Mesenteric fat pad (tissue), 1 donor: Measurements from ENCODE around the gene NSMF. TPM values are rescaled to one million over a fixed set of nuclear protein-coding genes. Genes with fewer than 3 reads are reported as not detected.

ENCODE experiments used
- DNase-seq: peaks from one replicate; pipeline ENCODE4 v3.0.0-alpha.2; 2020; ENCODE audit warnings: low spot score
- total RNA-seq: library from RNA; stranded (reverse); fragmentation: NEBNext Ultra II Directional; extraction: Animal tissue kit (Norgen Biotek cat#: 25700); gene quantifications from one replicate; pipeline ENCODE4 v1.2.1, GENCODE V29; 2021
- donor health status: DM: yes; HTN: yes; CAD: no.

Gene NSMF
- total RNA-seq, 1 donor from 2014 or later: 37.4 TPM

DNA sequence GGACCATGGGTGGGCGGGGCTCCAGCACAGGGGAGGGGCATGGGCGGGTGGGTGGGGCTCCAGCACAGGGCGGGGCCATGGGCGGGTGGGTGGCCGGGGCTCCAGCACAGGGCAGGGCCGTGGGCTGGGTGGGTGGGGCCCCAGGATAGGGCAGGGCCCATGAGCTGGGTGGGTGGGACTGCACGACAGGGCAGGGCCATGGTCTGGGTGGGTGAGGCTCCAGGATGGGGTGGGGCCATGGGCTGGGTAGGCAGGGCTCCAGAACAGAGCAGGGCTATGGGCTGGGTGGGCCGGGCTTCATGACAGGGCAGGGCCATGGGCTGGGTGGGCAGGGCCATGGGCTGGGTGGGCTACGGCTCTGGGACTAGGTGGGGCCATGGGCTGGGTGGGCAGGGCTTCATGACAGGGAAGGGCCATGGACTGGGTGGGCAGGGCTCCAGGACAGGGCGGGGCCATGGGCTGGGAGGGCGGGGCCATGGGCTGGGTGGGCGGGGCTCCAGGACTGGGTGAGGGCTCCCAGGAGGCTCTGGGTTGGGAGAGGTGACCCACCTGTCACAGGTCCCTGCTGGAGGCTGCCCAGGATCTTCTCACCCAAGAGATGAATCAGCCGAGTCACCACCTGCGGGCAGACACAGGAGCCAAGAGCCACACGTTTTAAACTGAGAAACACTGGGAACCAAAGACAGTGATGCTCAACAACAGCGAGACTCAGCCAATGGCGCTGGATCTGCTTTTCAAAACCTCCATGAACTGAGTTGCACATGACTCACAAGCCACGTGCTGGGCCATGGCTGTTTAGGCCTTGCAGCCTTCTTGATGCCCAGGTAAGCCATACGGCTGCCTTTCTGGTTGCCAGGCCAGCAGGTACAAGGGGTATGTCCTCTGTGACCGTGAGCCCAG, 33.6 kb upstream of the NSMF start:
- no peak for DNase-seq

DNA sequence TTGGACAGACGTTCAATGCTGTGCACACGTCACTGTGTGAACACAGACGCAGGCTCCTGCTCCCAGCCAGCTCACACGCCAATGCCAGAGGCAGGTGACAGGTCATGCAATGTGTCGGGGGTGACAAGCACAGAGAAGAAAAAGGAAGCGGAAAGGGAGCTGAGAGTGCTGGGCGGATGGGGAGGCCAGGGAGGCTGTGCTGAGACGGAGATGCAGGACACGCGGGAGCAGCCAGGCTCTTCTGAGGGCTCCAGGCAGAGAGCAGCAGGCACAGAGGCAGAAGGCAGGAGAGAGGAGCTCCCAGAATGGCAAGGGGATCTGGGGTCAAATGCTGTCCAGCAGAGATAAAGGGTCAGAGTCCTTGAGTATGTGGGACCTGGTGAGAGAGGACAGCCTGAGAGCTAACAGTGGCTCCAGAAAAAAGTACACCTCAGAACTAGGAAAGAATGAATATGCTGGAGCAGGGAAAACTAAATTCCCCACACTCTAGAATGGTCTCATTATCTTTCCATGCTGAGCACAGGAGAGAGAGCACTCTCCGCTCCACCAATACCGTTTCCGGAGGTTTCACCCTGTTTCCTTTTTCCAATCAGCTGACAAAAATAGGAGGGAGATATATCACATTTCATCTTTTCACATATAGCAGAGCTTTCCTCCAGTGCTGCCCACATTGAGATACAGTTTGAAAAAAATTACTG, 32.8 kb upstream of the NSMF start:
- no peak for DNase-seq

- DNase-seq: no peak
Observed at GRCh38 chr9:137490532-137491186, 31.5 kb upstream of the NSMF start.

DNA sequence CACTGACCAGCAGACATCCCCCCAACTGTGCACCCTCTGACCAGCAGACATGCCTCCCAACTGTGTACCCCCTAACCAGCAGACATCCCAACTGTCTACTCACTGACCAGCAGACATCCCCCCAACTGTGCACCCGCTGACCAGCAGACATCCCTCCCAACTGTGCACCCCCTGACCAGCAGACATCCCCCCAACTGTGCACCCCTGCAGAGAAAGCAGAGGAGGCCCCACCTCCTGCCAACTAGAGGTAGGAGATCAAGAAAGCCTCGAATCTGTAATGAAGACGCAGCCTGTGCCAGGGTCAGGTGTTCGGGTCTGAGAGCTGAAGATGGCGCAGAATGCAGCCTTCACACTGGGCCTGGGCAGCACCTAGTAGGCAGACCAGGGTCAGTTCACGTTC, 29.8 kb upstream of the NSMF start:
- DNase-seq: no peak

- DNase-seq: no peak
Observed at GRCh38 chr9:137488327-137488653, 29.2 kb upstream of the NSMF start.

DNA sequence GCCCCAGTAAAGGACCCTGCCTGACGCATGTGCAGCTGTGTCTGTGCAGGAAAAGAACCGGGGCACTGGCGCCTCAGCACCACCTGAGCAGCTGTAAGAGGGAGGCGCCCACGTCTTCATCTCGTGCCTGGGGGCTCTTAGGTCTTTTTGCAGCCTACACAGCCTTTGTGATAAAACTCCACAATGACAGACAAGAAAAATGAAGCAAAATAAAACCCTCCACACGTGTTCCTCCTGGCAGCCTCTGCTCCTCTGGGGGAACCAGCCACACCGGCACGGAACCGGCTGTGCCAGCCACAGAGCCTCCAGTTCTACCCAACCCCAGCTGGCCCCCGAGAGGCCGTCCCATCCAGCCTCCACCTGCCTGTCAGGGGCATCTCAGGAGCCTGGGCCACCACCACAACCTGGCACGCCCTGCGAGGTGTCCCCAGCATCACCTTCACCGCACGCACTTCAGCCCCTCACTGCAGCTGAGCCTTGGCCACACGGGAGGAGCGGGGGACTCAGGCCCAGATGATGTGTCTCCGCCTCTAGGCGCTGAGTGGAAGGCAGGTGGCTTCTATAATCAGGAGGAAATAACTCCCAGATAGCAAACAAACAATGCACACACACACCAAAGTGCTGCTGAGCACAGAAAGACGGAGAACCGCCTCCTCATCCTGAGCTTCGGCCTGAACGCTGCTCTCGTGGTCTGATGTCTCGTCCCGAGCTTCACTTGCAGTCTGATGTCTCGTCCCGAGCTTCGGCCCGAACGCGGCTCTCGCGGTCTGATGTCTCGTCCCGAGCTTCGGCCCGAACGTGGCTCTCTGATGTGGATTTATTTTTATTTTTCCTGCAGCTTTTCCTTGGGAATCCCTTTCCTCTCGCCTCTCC, 28.6 kb upstream of the NSMF start:
- no peak for DNase-seq

DNA sequence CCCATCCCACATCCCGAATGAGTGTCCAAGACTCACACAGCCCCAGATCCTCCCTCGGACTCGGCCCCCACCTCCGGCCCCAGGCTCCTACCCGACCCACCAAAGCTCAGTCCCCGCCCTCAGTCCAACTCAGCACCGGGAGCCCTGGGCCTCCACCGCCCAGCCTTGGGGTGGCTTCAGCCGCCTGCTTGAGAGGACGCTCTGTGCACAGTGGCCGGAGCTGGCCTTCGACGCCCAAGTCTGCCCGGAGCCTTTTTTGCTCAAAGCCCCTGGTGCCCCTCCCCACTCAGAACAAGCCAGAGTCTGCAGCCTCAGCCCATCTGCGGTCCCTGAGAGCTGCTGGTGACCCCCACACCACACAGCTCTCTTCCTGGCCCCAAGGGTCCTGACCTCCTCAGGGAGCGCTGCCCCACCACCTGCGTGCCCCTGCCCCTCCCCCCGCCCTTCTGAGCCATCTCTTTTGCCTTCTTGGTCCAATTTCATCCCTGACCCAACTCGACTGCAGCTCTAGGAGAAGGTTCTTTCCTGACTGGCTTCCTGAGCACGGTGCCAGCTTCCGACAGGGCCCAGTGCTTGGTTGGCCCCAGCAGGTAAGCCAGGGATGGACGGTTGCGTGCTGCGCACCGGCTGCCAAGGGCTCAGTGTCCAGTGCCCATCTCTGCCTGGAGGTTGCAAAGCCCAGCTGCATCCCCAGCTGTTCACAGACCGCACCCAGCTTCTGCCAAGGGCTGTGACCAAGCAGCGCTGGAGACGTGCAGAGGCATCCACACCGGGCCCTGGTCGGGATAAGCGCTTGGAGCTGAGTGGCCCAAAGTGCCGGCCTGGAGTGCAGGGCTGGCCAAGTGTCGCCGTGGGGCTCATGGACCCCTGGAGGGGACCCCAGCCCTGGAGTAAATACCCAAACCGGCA, 27.7 kb upstream of the NSMF start:
- DNase-seq: no peak

- DNase-seq: no peak
Observed at GRCh38 chr9:137486141-137486490, 27.0 kb upstream of the NSMF start.

DNA sequence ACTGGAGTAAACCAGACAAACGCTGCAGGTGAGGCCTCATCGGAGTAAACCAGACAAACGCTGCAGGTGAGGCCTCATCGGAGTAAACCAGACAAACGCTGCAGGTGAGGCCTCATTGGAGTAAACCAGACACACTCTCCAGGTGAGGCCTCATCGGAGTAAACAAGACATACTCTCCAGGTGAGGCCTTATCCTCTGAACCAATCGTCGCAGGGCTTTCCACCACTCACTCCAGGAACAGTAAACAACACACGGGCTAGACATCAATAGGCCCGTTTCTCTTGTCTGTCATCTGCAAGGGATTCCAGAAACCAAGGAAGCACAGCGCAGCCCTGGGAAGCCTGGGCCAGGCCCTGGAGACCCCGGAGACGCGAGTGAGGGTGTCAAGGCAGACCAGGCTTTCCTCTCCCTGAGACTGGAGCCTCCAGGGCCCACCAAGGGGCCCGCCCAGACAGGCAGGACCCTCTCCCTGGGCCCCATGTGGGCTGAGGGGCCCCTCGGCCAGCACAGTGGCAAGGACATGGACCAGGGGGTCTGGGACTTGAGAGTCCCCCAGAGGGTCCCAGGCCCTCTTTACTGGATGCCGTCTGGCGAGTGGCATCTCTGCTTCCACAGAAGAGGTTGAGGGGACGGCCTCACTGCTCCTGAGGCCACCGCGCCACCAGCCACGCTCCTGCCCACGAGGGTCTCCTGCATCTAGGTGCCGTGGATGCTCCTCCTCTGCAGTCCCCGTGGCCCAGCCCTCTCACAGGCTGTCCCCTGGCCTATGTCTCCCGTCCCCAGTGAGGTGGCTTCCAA, 26.4 kb upstream of the NSMF start:
- DNase-seq: no peak

GRCh38 chr9:137484551-137485315, 25.6 kb upstream of the NSMF start:
- peak; percentile 86 for DNase-seq

GRCh38 chr9:137482094-137482781, 23.1 kb upstream of the NSMF start:
- no peak for DNase-seq

GRCh38 chr9:137480686-137481683, 21.9 kb upstream of the NSMF start:
- no peak for DNase-seq

- no peak for DNase-seq
Observed at GRCh38 chr9:137479892-137480685, 21.0 kb upstream of the NSMF start.

- no peak for DNase-seq
Observed at GRCh38 chr9:137478962-137479861, 20.1 kb upstream of the NSMF start.

DNA sequence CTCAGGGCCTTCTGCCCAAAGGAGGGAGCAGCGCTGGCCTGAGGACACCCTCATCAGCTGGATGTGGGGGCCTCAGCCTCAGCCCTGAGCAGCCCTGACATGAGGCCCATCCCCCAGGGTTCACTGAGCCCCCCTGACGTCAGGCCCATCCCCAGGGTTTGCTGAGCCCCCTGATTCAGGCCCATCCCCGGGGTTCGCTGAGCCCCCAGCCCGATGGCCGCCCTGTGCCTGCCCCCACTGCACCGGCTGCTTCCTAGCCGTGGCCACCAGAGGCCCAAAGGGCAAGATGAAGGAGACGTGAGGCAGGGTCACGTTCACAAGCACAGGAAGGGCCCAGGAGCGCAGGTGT, 19.5 kb upstream of the NSMF start:
- no peak for DNase-seq
